Ammon's horn (tissue), 1 donor: ENCODE measurements around the gene TTLL11.

ENCODE experiments used
- DNase-seq: peaks from one replicate; pipeline ENCODE4 v3.0.0-alpha.2; 2016; ENCODE audit warnings: low spot score

Gene TTLL11

DNA sequence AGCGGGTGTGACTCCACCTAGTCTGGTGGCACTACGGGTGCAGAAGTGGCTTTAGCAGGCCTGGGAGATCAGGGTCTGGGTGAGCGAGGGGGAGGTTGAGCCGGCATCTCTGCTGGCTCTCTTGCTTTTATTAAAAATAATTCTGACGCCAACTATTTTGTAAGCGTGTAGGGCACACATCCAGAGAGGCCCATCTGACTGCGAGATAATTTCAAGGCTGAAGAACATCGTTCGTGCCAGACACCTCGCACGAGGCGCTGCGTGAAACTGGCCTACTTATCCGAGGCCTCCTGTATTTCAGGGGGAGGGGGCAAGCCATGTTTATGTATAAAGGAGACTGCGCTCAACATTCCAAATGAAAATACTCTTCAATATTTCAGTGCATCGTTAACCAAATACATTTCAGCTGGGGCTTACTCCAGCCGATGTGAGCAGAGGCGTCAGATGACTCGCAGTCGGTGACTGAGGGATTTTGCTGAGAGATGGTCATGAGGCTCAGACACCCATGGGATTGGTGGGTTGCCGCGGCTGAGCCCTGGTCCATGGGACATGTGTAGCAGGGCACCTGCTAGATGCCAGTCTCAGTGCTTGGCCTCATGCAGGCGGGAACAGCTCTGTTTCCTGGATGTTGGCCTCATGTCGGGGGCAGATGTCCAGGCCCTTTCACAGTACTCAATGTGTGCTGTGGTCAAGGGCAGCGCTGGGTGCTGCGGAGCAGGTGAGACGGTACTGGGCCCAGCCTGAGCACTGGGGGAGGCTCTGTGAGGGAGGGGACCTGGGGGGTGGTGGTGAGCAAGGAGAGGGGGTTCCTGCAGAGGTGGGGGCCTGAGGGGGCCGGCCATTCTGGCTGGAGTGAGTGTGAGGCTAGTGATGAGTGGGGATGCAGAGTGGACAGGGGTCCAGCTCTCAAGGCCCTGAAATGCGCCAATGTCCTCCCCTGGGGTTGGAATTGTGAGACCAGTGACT is 240.2 kb downstream of the TTLL11 start:
- peak; percentile 25 for DNase-seq

DNA sequence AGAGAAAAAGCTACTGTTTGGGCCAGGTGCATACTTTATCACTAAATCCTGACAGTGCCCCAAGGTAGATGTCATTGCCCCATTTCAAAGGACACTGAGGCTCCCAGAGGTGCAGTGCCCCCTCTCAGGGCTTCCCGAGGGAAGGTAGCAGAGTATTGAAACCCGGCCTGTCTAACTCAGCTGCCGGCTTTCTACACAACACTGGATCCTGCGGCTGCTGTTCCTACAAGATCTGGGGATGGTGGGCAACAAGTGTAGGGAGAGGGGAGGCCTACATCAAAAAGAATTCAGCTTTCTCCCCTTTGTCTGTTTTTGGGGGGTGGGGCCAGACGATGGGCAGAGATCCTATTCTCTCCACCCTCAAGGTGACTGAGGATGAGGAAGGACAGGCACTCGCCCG is 240.9 kb downstream of the TTLL11 start:
- no peak for DNase-seq

DNA sequence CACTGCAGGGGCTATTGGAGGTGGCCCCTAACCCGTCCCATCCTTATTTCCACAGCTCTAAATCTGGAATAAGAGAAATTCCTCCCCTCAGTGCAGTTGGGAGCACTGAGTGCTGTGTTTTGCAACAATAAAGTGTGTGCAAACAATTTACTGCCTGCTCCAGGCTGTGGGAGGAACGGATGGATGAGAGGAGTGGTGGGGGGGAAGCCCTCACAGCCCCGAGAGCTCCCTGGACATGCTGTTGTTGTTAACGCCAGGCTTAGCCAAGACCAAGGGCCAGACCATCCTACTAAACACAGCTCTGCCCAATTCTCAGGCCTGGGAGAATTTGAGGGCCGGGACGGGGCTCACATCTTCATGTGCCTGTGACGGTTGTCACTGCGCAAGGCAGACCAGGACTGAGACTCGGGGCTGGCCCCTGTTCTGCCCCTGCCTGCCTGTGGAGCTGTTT is 241.4 kb downstream of the TTLL11 start:
- no peak for DNase-seq

DNA sequence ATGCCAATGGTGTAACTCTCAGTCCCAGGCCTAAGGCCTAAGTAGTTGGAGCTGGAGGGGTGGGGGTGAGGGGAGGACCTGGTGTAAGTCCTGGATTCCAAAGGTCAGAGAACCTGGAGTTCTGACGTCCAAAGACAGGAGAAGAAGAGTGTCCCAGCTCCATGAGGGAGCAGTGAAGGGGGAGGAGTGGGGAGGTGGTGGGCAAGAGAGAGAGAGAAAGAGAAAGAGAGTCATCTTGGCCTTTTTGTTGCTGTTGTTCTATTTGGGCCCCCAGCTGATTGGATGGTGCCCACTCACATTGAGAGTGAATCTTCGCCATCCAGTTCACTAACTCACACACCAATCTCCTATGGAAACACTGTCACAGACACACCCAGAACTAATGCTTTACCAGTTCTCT is 242.7 kb downstream of the TTLL11 start:
- no peak for DNase-seq

DNA sequence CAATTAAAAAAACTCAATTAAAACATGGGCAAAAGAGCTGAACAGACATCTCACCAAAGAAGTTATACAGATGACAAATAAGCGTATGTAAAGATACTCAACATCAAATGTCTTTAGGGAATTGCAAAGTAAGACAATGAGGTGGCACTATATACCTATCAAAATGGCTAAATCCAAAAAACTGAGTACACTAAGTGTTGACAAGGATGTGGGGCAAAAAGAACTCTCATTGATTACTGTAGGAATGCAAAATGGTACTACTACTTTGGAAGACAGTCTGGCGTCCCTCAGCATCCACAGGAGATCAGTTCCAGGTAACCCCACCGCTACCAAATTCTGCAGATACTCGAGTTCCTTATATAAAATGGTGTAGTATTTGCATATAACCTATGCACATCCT is 243.6 kb downstream of the TTLL11 start:
- DNase-seq: no peak

DNA sequence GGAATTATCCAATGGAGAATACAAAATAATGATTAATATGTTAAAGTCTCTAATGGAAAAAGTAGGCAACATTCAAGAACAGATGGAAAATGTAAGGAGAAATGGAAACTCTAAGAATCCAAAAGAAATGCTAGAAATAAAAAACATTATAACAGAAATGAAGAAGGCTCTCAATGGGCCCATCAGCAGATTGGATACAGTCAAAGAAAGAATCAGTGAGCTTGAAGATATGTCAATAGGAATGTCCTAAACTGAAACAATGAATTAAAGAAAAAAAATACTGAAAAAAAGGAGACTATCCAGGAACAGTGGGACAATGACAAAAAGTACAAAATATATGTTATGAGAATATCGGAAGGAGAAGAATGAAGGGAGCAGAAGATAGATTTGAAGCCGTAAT is 248.5 kb downstream of the TTLL11 start:
- DNase-seq: no peak

DNA sequence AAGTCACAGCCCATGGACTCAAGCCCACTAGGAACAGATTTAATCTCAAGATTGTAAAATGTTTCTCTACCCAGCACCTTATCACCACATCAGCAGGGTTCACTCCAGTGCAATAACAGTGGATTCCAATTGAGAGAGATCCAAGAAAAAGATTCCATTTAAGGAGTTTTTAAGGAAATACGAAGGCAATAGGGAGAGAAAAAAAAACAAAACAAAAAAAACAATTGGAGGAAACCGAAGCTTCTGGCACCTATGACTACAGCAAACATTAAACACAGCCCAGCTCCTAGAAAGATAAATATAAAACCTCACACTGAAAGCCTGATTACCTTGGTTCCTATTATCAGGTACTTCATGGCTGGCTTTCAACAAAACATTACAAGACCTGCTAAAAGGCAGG is 249.0 kb downstream of the TTLL11 start:
- DNase-seq: no peak

DNA sequence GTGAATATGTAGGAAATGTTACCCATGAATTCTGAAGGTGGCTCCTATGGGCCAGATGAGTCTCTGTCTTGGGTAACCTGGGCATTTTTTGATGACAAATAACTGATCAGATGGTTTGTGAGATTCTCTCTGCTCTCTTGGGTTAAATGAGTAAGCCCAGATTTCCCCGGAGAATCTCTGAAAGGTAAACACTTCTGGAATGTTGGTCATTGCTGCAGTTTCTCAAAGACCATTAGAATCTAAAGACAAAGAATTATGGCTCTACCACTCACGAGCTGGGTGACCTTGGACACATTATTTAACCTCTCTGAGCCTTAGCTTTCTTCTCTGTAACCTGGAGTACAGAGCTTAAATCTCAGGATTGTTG is 250.5 kb downstream of the TTLL11 start:
- no peak for DNase-seq

DNA sequence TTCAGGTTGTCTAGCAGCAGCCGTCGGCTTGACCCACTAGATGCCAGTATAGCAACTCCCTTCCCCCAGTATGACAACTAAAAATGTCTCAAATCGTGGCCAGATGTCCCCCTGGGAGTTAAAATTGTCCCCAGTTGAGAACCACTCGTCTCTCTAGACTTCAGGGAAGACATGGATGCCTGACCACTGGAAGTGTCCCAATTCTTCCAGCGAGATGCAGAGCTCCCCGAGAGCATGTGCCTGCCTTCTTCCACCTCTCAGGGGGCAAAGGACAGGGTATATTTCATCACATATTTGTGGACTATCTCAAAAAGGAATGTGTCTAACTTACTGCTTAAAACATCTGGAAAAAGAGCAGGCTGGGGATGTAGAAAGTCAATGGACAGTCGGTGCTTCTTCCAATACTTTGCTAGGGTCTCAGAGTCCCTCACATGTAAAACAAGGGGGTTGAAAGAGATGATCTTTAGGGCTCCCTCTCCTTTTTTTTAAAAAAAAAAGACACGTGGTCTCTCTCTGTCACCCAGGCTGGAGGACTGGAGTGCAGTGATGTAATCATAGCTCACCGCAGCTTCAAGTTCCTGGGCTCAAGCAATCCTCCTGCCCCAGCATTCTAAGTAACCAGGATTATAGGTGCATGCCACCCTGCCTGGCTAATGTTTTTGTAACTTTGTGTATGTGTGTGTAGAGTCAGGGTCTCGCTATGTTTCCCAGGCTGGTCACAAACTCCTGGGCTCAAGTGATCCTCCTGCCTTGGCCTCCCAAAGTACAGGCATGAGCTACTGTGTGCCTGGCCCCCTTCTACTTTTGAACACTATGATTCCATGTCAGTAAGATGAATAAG is 251.1 kb downstream of the TTLL11 start:
- DNase-seq: no peak

DNA sequence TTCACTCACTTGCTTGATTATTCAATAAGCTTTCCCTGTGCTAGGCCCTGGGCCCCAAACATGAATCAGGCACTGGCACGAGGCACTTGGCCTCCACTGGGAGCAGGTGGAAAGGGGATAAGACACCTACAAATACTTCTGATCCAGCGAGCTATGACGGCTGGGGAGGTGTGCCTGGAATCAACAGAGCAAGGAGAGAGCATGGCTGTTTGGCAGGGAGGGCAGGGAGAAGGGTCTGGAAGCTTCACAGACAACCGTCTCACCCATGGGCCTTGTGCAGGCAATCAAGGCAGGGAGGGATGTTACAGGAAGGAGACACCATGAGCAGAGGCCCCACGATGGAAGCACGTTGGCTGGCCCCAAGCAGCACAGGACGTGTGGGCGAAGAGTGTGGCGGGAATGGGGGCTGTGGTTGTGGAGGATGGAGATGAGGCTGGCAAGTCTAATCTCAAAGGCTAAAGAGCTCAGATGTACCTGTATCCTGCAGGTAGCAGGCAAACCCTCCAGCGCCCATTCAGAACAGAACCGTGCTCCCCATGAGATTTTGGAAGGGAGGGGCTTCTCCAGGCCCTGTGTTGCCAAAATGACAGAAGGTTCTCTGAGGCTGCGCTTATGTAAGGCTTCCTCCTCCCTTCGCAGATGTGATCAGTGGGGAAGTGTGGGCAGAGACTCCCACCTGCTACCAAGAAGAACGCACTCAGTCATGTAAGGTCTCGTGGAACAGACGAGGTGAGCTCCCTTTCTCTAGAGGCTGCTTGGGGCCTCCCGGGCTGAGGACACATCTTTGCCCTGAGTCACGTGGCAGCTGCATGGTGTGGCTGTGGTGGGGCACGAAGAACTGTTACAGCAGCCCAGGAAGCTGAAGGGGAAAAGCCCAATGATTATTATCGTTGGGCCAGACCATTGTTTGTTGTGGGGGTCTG is 252.0 kb downstream of the TTLL11 start:
- peak; percentile 58 for DNase-seq

DNA sequence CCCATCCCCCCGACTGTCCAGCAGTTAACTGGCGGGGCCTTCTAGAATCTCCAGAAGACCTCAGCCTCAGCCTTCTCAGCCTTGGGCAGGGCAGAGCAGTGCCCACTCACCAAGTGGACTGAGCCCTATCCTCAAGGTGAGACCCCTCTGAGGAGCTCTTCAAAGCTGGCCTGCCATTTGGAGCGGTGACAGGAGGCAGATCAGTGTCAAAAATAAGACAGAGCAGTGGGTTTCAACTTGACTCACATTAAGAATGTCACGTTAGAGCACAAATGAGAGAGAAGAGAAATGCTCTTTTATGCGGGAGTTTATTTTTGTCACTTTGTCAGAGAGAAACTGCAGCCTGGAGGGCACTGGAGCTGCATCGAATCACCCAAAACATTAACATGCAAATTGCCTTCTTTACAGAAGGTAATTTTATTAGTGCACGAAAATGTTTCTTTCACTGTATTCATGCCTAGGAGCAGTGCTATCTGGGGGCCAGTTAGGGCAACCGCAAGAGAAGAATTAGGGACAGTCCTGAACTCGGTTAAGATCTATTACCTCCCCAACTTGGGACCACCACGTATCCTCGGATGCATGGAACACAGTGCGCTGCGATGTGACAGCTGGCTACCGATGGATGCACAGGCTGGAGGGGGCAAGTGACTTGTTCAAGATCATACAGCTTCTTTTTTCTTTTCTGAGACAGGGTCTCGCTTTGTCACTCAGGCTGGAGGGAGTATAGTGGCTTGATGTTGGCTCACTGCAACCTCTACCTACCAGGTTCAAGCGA is 253.2 kb downstream of the TTLL11 start:
- no peak for DNase-seq

DNA sequence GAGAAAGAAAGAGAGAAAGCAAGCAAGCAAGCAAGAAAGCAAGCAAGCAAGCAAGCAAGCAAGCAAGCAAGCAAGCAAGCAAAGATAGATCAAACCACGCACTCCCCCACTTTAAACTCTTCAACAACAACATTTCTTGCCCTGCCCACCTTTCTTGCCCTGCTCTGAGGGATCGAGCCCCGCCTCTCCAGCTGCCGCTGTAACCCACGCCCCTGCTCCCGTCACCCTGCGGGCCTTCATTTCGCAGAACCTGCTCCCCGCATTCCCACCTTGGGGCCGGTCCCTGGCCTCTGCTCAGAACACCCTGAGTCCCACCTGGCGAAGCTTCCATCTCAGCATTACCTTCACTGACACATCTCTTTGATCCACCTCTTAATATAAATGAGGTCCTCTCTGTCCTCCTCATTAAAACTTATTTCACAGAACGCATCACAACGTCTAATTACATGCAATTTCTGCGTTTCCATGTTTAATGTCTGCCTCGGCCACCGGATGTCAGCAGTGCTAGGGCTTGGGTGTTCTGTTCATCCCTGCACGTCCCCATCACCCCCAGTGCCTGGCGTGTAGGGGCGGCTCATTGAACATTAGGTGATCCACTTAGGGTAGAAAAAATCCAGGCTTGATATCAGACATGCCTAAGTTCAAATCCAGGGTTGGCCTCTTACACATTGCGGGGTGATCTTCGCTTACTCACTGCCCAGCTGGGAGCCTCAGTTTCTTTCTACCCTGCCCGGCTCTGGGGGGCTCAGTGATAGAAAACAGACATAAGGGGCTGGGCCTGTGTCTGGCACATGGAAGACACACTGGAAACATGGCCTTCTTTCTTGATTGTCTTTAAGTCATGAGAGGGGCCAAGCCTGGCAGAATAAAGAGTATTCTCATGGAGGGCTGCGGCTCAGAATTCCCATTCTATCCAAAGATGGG is 254.1 kb downstream of the TTLL11 start:
- DNase-seq: no peak

DNA sequence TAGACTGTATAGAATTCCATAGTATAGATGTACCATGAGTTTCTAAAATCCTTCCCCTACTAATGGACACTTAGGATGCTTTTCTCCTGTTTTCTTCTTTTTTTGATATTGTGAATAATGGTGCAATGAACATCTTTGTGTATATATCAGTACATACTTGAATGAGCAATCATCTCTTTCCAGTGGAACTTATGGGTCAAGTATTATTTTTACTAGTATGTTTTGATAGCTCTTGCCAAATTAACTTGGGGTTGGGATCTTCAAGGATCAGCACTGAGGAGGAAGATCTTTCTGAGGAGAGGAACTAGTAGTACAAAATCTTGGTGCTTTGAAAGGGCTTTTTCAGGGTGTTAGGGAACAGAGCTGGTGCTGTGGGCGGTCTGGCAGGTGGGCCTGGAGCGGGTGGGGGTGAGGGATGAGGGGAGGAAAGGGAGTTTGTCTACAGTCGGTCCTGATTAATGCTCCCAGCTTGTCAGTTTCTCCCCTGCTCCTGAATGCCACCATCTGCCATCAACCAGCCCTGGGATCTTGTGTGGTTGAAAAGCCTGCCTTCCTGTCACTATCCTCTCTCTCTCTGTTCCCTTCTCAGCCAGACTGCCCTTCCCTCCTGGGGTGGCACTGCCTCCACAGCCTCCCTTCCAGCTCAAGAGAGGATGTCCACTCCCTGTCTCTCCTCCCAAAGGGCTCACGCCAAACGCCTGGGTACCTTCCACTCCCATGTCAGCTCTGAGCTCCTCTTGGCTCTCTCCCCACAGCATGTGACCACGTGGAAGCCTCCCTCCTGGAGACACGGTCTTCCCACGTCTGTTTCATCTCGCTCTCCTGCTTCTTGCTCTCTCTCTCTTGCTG is 255.8 kb downstream of the TTLL11 start:
- DNase-seq: peak; percentile 54

DNA sequence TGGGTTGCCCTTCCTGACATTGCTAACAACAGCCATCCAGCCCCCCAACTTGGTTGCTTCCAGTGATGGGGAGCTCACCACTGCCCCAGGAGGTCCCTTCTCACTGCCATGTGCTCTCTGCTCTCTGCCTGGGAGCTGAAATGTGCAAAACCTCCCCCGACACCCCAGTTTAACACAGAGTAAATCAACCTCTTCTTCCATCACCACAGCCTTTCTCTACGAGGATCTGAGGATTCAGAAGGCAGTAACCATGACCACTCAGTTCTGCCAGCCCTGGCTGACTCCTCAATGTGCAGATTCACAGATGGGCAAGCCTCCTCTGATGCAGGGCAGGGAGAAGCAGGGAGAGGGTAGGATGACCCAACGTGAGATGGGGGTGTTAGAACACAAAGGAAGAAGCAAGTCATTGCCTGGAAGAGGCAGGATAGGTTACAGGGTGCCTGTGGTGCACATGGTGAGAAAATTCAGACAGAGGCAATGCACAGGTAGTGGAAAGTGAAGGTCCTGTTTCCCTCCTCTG is 256.7 kb downstream of the TTLL11 start:
- no peak for DNase-seq

DNA sequence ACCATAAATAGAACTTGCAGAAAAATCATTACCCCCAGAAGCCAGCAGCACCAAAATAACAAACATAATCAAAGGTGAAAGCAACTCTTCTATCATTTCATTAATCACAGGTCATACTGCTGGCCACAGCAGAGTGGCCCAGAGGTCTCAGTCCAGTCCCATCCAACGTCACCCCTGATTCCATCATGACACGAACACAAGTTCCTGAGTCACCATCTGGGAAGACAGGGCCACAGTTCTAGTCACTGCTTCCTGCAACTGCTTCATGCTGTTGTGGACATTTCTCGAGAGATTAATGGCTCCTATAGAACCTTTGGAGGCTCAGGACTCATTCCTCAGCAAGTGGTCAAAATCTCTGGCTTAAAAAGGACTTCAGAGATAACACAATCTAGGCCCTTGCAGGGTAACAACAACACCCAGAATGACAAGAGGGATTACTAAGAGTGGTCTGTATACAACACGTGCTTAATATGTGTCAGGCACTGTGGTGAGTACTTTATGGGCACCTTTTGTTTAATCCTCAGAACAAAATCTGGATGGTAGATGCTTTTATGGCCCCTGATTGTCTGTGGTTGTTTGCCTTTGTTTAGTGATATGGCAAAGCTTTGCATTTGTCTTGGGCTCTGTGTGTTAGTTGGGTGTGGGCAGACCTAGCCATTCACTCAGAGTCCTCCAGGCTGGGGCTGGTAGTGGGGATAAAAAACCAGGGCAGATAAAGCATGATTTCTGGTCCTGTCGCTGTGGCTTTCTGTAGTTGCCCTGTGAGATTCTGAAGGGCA is 257.3 kb downstream of the TTLL11 start:
- no peak for DNase-seq

DNA sequence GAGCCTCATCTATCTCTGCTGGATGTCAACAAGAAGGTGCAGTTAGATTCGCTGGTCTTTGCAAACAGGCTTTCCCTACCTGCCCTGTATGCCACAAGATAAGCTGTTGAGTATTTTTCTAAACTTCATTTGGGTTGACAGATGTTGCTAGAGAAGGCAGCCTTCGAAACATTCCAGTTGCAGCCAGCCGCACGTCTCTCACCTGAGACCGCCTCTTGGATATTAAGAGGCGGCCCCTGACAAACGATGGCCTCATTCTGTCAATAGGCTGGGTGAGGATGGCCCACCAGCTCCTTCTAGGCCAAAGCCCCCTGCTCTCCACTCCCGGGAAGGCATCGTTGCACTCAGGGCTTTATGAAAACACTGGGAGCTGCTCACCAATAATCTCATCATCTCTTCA is 260.0 kb downstream of the TTLL11 start:
- DNase-seq: no peak

DNA sequence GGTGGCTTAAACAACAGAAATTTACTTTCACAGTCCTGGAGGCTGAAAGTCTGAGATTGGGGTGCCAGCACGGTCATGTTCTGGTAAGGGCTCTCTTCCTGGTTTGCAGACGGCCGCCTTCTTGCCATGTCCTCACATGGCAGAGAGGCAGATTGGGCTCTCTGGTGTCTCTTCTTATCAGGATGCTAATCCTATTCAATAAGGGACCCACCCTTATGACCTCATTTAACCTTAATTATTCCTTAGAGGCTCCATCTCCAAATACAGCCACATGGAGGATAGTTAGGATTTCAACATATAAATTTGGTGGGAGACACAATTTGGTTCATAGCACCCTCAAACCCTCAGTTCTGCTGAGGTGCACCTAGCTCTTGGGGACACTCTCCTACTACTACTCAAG is 261.2 kb downstream of the TTLL11 start:
- DNase-seq: no peak
